Hematopoietic multipotent progenitor cell (in vitro differentiated cells): ENCODE results near the gene DDX31. TPM values are rescaled to one million over a fixed set of nuclear protein-coding genes. Genes with fewer than 3 reads are reported as not detected.
"Not testable (repeated sequence)": the region's sequence is repeated elsewhere in the genome, so short reads cannot be mapped to it uniquely, and the experiment has no call there.

Source experiments
- DNase-seq, 3 donors: peaks; one replicate each; pipeline ENCODE4 v3.0.0-alpha.2; 2011 to 2015; ENCODE audit warnings: low read depth in 2 of 3, low spot score in 2 of 3
- total RNA-seq: library from RNA; depleted of rRNA; stranded (reverse); fragments of >200 nt; gene quantifications from one replicate; pipeline ENCODE4 v1.2.3, GENCODE V29; 2012

The DDX31 gene
- total RNA-seq, 1 donor = 7.0 TPM

- DNase-seq = no peak
These were observed 86.0 kb downstream of the DDX31 start for GRCh38 chr9:132583584-132584304.

GRCh38 chr9:132582786-132583583 is 86.8 kb downstream of the DDX31 start:
- no peak for DNase-seq

- no peak for DNase-seq
These were observed 87.5 kb downstream of the DDX31 start, which contains the start of gene BARHL1 for GRCh38 chr9:132582276-132582785. TSS of gene BARHL1 (plus strand) at chr9:132582606. CDS start at chr9:132582798, 192 bp downstream.

- no peak for DNase-seq
These were observed 90.4 kb downstream of the DDX31 start for GRCh38 chr9:132579427-132579798.

- no peak for DNase-seq
These were observed 91.3 kb downstream of the DDX31 start for GRCh38 chr9:132578367-132578932.

- no peak for DNase-seq
These were observed 92.7 kb downstream of the DDX31 start for GRCh38 chr9:132577119-132577518.

GRCh38 chr9:132575811-132576210 is 94.0 kb downstream of the DDX31 start:
- DNase-seq = no peak

- peak in 1 of 3 donors; percentile 61 for DNase-seq
These were observed 94.7 kb downstream of the DDX31 start for GRCh38 chr9:132575005-132575609.

- DNase-seq = no peak
These were observed 96.9 kb downstream of the DDX31 start for GRCh38 chr9:132572921-132573320.

- no peak for DNase-seq
These were observed 97.8 kb downstream of the DDX31 start for GRCh38 chr9:132571806-132572600.

GRCh38 chr9:132568787-132569186 is 101.0 kb downstream of the DDX31 start:
- not testable (repeated sequence) for DNase-seq

GRCh38 chr9:132564526-132564925 is 105.3 kb downstream of the DDX31 start:
- DNase-seq = no peak

- DNase-seq = no peak
These were observed 107.5 kb downstream of the DDX31 start for GRCh38 chr9:132562306-132562573.

GRCh38 chr9:132560616-132561202 is 109.1 kb downstream of the DDX31 start:
- DNase-seq = no peak

- no peak for DNase-seq
These were observed 110.1 kb downstream of the DDX31 start for GRCh38 chr9:132559711-132560110.

- no peak for DNase-seq
These were observed 112.6 kb downstream of the DDX31 start for GRCh38 chr9:132557159-132557558.

- no peak for DNase-seq
These were observed 113.1 kb downstream of the DDX31 start for GRCh38 chr9:132556714-132557113.

GRCh38 chr9:132556235-132556634 is 113.5 kb downstream of the DDX31 start:
- no peak for DNase-seq

- DNase-seq = no peak
These were observed 114.3 kb downstream of the DDX31 start for GRCh38 chr9:132555528-132555927.

GRCh38 chr9:132554755-132555154 is 115.0 kb downstream of the DDX31 start:
- DNase-seq = no peak
